MCF 10A (cell line): ENCODE data around the gene PIAS4. TPM values are rescaled to one million over a fixed set of nuclear protein-coding genes. Genes with fewer than 3 reads are reported as not detected.

Experiments
- BruUV-seq: library from RNA; stranded (reverse); fragments of 400-500 nt; replicated peaks from 2 replicates; lab custom pipeline; 2021; lab: Mats Ljungman, UMichigan
- CTCF ChIA-PET: fragments of 300-600 bp; sonication (Branson Sonifier 250); formaldehyde crosslinking; extraction: SDS; loops from one replicate; lab custom pipeline; 2021; ENCODE audit warnings: antibody characterized with exemption, inconsistent platforms; lab: Yijun Ruan, JAX
- POLR2A ChIA-PET: fragments of 300-600, 350-650 bp; sonication (Branson Sonifier 250); formaldehyde crosslinking; extraction: SDS; loops from one replicate; lab custom pipeline; 2020; ENCODE audit warnings: antibody characterized with exemption, inconsistent platforms; lab: Yijun Ruan, JAX
- DNase-seq: peaks from one replicate; pipeline ENCODE4 v3.0.0-alpha.2; 2018; ENCODE audit not compliant: unreplicated experiment
- H3K27ac Mint-ChIP-seq: one replicate; pipeline ENCODE4 v1.8.0; 2022; ENCODE audit warnings: mild to moderate bottlenecking, low read depth, mixed read lengths; ENCODE audit not compliant: unreplicated experiment
- H3K27me3 Mint-ChIP-seq: one replicate; pipeline ENCODE4 v1.8.0; 2022; ENCODE audit warnings: mixed read lengths; ENCODE audit not compliant: insufficient read depth, unreplicated experiment
- H3K36me3 Mint-ChIP-seq: one replicate; pipeline ENCODE4 v1.8.0; 2022; ENCODE audit warnings: mild to moderate bottlenecking, moderate library complexity, mixed read lengths; ENCODE audit not compliant: insufficient read depth, unreplicated experiment
- H3K4me1 Mint-ChIP-seq: one replicate; pipeline ENCODE4 v1.8.0; 2022; ENCODE audit warnings: mixed read lengths; ENCODE audit not compliant: insufficient read depth, unreplicated experiment
- H3K4me3 Mint-ChIP-seq: one replicate; pipeline ENCODE4 v1.8.0; 2022; ENCODE audit warnings: mild to moderate bottlenecking, moderate library complexity, mixed read lengths; ENCODE audit not compliant: unreplicated experiment
- H3K9me3 Mint-ChIP-seq: one replicate; pipeline ENCODE4 v1.8.0; 2022; ENCODE audit warnings: mixed read lengths; ENCODE audit not compliant: unreplicated experiment
- CTCF ChIP-seq: fragments of 200-600 bp; IDR thresholded peaks from one replicate; pipeline ENCODE4 v1.8.0; 2022; ENCODE audit warnings: antibody characterized with exemption, mild to moderate bottlenecking; ENCODE audit not compliant: unreplicated experiment
- intact Hi-C: fragments of 100-400 bp; cut with micrococcal nuclease; formaldehyde crosslinking; loops from 2 replicates; pipeline ENCODE4 v1.14.1; 2022
- total RNA-seq: library from RNA; stranded (reverse); gene quantifications from 2 replicates; pipeline ENCODE4 v1.2.3, GENCODE V29; 2022

PIAS4 gene
- total RNA-seq, 1 experiment from 2014 or later: 15.1 TPM

- TF ChIP-seq CTCF: no peak
- Mint-ChIP-seq H3K36me3 (peaks cover 34% of the 10 kb centered on the region), H3K4me1 (no peaks in the 10 kb centered on the region), H3K9me3 (no peaks in the 10 kb centered on the region), H3K27me3 (no peaks in the 10 kb centered on the region), H3K4me3 (no peak overlapping the region), H3K27ac (no peak overlapping the region)
- no peak for DNase-seq
- intact Hi-C loops: no loop called here
- ChIA-PET CTCF (no interaction called here), POLR2A (interaction anchor here (0.5 kb wide), 1 partner anchor 58 kb away, joined by 3 read pairs; the partner anchor contains the start of gene DAPK3)
- BruUV-seq: no TSS peak
Measured at GRCh38 chr19:4029247-4029614, 21.7 kb downstream of the PIAS4 start.

- no TSS peak for BruUV-seq
- no peaks in the 10 kb centered on the region for H3K27me3 Mint-ChIP-seq
- no peaks in the 10 kb centered on the region for H3K9me3 Mint-ChIP-seq
- no peak overlapping the region for H3K27ac Mint-ChIP-seq
- no peak for TF ChIP-seq CTCF
- no peaks in the 10 kb centered on the region for H3K4me1 Mint-ChIP-seq
- POLR2A ChIA-PET: interaction anchor here (1.0 kb wide), 1 partner anchor 33 kb away, joined by 3 read pairs; no protein-coding TSS in a partner anchor
- H3K36me3 Mint-ChIP-seq: peaks cover 25% of the 10 kb centered on the region
- intact Hi-C loops: no loop called here
- CTCF ChIA-PET: no interaction called here
- H3K4me3 Mint-ChIP-seq: no peak overlapping the region
- DNase-seq: no peak
Measured at GRCh38 chr19:4030552-4030951, 23.0 kb downstream of the PIAS4 start.

GRCh38 chr19:4030981-4031380 lies 23.4 kb downstream of the PIAS4 start:
- POLR2A ChIA-PET: interaction anchor here (1.0 kb wide), 1 partner anchor 32 kb away, joined by 3 read pairs; no protein-coding TSS in a partner anchor
- Mint-ChIP-seq H3K4me1 (no peaks in the 10 kb centered on the region), H3K4me3 (no peak overlapping the region), H3K9me3 (no peaks in the 10 kb centered on the region), H3K36me3 (peaks cover 24% of the 10 kb centered on the region), H3K27ac (no peak overlapping the region), H3K27me3 (no peaks in the 10 kb centered on the region)
- no peak for TF ChIP-seq CTCF
- no peak for DNase-seq
- intact Hi-C loops: no loop called here
- CTCF ChIA-PET: no interaction called here
- no TSS peak for BruUV-seq

- Mint-ChIP-seq H3K4me3 (no peak overlapping the region), H3K36me3 (peaks cover 24% of the 10 kb centered on the region), H3K27me3 (no peaks in the 10 kb centered on the region), H3K9me3 (no peaks in the 10 kb centered on the region), H3K4me1 (no peaks in the 10 kb centered on the region), H3K27ac (no peak overlapping the region)
- ChIA-PET CTCF (no interaction called here), POLR2A (interaction anchor here (1.7 kb wide), 1 partner anchor 10 kb away, joined by 4 read pairs; no protein-coding TSS in a partner anchor)
- no peak for DNase-seq
- no peak for TF ChIP-seq CTCF
- no TSS peak for BruUV-seq
- intact Hi-C loops: no loop called here
Measured at GRCh38 chr19:4031420-4031819, 23.9 kb downstream of the PIAS4 start.
